Uterus (tissue), 2 donors: ENCODE measurements around the gene SASH1.

Source experiments
- CTCF ChIP-seq, 4 experiments: fragments of 200-600 bp in 2 of 4; fragments of 450-650 bp in 2 of 4; sonication (generic) in 2 of 4; IDR thresholded peaks; one replicate each; pipeline ENCODE4 v1.5.1; 2016 to 2019; ENCODE audit warnings: antibody characterized with exemption in 4 of 4, mild to moderate bottlenecking in 2 of 4, moderate library complexity in 1 of 4
- POLR2A ChIP-seq, 2 donors: fragments of 450-650 bp; IDR thresholded peaks; one replicate each; pipeline ENCODE4 v1.6.1; 2016; ENCODE audit warnings: antibody characterized with exemption in 2 of 2, mild to moderate bottlenecking in 1 of 2, moderate library complexity in 1 of 2

- no peak for TF ChIP-seq POLR2A (IDR thresholded peaks at IDR 0.05)
- no peak for TF ChIP-seq CTCF (IDR thresholded peaks at IDR 0.05)
Observed at GRCh38 chr6:148425443-148425842, 82.8 kb downstream of the SASH1 start.
